Measurements from ENCODE around the gene EDRF1.

- TF ChIP-seq EZH2phosphoT487 (IDR thresholded peaks at IDR 0.05; ENCODE audit: insufficient read depth, low read depth) = no peak
- no peak for TF ChIP-seq EZH2 (IDR thresholded peaks at IDR 0.05; ENCODE audit: insufficient read depth, poor library complexity, severe bottlenecking)
These were observed 75.6 kb downstream of the EDRF1 start for GRCh38 chr10:125795128-125795527.

Data from GM23248 (cell line).